GM12878 (cell line): ENCODE measurements around the gene RAD51B. TPM values are rescaled to one million over a fixed set of nuclear protein-coding genes. Genes with fewer than 3 reads are reported as not detected.
A peak's percentile ranks its signal among the peaks of the same experiment; 100 is the strongest.

Experiments
- BMI1 ChIP-seq: fragments of 450-650 bp; IDR thresholded peaks from 2 replicates; pipeline ENCODE4 v1.6.1; 2016; ENCODE audit warnings: mild to moderate bottlenecking, moderate library complexity, borderline replicate concordance
- CEBPB ChIP-seq, 2 experiments: fragments of 150-350 bp in 1 of 2; IDR thresholded peaks; 2 replicates each; pipeline ENCODE4 v1.6.1; 2012 to 2014; ENCODE audit warnings: low read depth in 2 of 2, low read length in 2 of 2, borderline replicate concordance in 1 of 2, inconsistent platforms in 1 of 2
- CHD4 ChIP-seq: fragments of 200-600 bp; sonication (generic); IDR thresholded peaks from 2 replicates; pipeline ENCODE4 v1.6.1; 2016; ENCODE audit warnings: mild to moderate bottlenecking
- FOS ChIP-seq: IDR thresholded peaks from 3 replicates; pipeline ENCODE4 v1.6.1; 2011; ENCODE audit warnings: borderline replicate concordance; ENCODE audit not compliant: insufficient read length; ENCODE audit errors: extremely low read depth
- GABPA ChIP-seq: IDR thresholded peaks from 2 replicates; pipeline ENCODE4 v1.6.1; 2014; ENCODE audit warnings: antibody characterized with exemption, low read depth, mild to moderate bottlenecking, inconsistent platforms
- IKZF1 ChIP-seq: fragments of 450-650 bp; conservative IDR thresholded peaks from 2 replicates; pipeline ENCODE4 v1.6.1; 2017; ENCODE audit warnings: antibody characterized with exemption, mild to moderate bottlenecking
- IRF4 ChIP-seq: IDR thresholded peaks from 2 replicates; pipeline ENCODE4 v1.6.1; 2011; ENCODE audit warnings: low read depth, low read length
- JUNB ChIP-seq: IDR thresholded peaks from 2 replicates; pipeline ENCODE4 v1.6.1; 2016; ENCODE audit warnings: antibody characterized with exemption, mild to moderate bottlenecking
- KLF5 ChIP-seq: fragments of 450-650 bp; IDR thresholded peaks from 2 replicates; pipeline ENCODE4 v1.6.1; 2014; ENCODE audit warnings: mild to moderate bottlenecking; ENCODE audit not compliant: partially characterized antibody
- MEF2A ChIP-seq: IDR thresholded peaks from 2 replicates; pipeline ENCODE4 v1.6.1; 2011; ENCODE audit warnings: low read depth, mild to moderate bottlenecking, low read length, moderate library complexity; ENCODE audit not compliant: insufficient read depth
- MYB ChIP-seq: fragments of 150-350 bp; IDR thresholded peaks from 2 replicates; pipeline ENCODE4 v1.6.1; 2014; ENCODE audit warnings: mild to moderate bottlenecking, low read depth, low read length, borderline replicate concordance
- NBN ChIP-seq: fragments of 450-650 bp; IDR thresholded peaks from 2 replicates; pipeline ENCODE4 v1.6.1; 2016
- NFIC ChIP-seq: IDR thresholded peaks from 2 replicates; pipeline ENCODE4 v1.6.1; 2012; ENCODE audit warnings: low read depth, mild to moderate bottlenecking, inconsistent platforms, low read length, moderate library complexity
- NFYB ChIP-seq: IDR thresholded peaks from 2 replicates; pipeline ENCODE4 v1.6.1; 2011; ENCODE audit warnings: low read depth, mild to moderate bottlenecking, low read length, improper control_type of control experiment, moderate library complexity; ENCODE audit not compliant: insufficient read depth
- NR2C2 ChIP-seq: IDR thresholded peaks from 2 replicates; pipeline ENCODE4 v1.6.1; 2011; ENCODE audit warnings: borderline replicate concordance, low read depth; ENCODE audit not compliant: control insufficient read depth, insufficient read length
- NRF1 ChIP-seq: conservative IDR thresholded peaks from 2 replicates; pipeline ENCODE4 v1.6.1; 2011; ENCODE audit warnings: mild to moderate bottlenecking, low read depth, low read length, improper control_type of control experiment
- PAX5 ChIP-seq: IDR thresholded peaks from 2 replicates; pipeline ENCODE4 v1.6.1; 2011; ENCODE audit warnings: low read depth, low read length, borderline replicate concordance
- RBBP5 ChIP-seq: fragments of 200-600 bp; sonication (generic); conservative IDR thresholded peaks from 2 replicates; pipeline ENCODE4 v1.6.1; 2016
- RCOR1 ChIP-seq: conservative IDR thresholded peaks from 2 replicates; pipeline ENCODE4 v1.6.1; 2012; ENCODE audit warnings: low read depth, low read length, improper control_type of control experiment
- SIN3A ChIP-seq: IDR thresholded peaks from 2 replicates; pipeline ENCODE4 v1.6.1; 2012; ENCODE audit warnings: low read depth, low read length, improper control_type of control experiment
- SMAD5 ChIP-seq: IDR thresholded peaks from 2 replicates; pipeline ENCODE4 v1.6.1; 2016; ENCODE audit warnings: antibody characterized with exemption, low read depth
- SMARCA5 ChIP-seq: fragments of 450-650 bp; IDR thresholded peaks from 2 replicates; pipeline ENCODE4 v1.6.1; 2017; ENCODE audit warnings: mild to moderate bottlenecking
- SREBF1 ChIP-seq: IDR thresholded peaks from 2 replicates; pipeline ENCODE4 v1.6.1; 2012; ENCODE audit warnings: mild to moderate bottlenecking, low read length
- STAT3 ChIP-seq: IDR thresholded peaks from 2 replicates; pipeline ENCODE4 v1.6.1; 2011; ENCODE audit warnings: low read depth, low read length, improper control_type of control experiment
- TCF12 ChIP-seq: IDR thresholded peaks from 2 replicates; pipeline ENCODE4 v1.6.1; 2011; ENCODE audit warnings: low read depth, mild to moderate bottlenecking, low read length
- YY1 ChIP-seq: IDR thresholded peaks from 2 replicates; pipeline ENCODE4 v1.6.1; 2011; ENCODE audit warnings: low read depth, mild to moderate bottlenecking, low read length
- polyA plus RNA-seq, 11 experiments: library from polyadenylated mRNA; depleted of rRNA in 4 of 11; unstranded in 6 of 11; stranded (reverse) in 5 of 11; fragments of >200 nt; fragmentation: Nextera tagmentation in 4 of 11; fragmentation: Illumina TruSeq in 1 of 11; extraction: Ambion mirVana in 4 of 11; extraction: Trizol in 1 of 11; gene quantifications; 1 replicate in 1 of 11; 2 replicates in 10 of 11; pipeline versions ENCODE4 v1.2.1 to v1.2.3, GENCODE V29; 2011 to 2016; ENCODE audit warnings: inconsistent platforms in 2 of 11, missing spikeins in 2 of 11, low read depth in 1 of 11
- total RNA-seq, 4 experiments: library from RNA; depleted of rRNA in 3 of 4; stranded (reverse); fragments of >200 nt in 3 of 4; fragmentation: Illumina TruSeq in 1 of 4; extraction: Trizol in 1 of 4; gene quantifications; 2 replicates each; pipeline versions ENCODE4 v1.2.1 to v1.2.3, GENCODE V29; 2013 to 2021
- TF ChIP-seq, protein P1 (sequence below): IDR thresholded peaks from 2 replicates; pipeline ENCODE4 v1.6.1; 2011; ENCODE audit warnings: low read depth, mild to moderate bottlenecking, low read length, moderate library complexity, borderline replicate concordance; ENCODE audit errors: extremely low read depth
- TF ChIP-seq, protein P2 (sequence below), 3 experiments: IDR thresholded peaks in 2 of 3; conservative IDR thresholded peaks in 1 of 3; 2 replicates each; pipeline ENCODE4 v1.5.1; 2011; ENCODE audit warnings: low read depth in 3 of 3, low read length in 3 of 3, mild to moderate bottlenecking in 3 of 3, control low read depth in 2 of 3, moderate library complexity in 2 of 3, inconsistent platforms in 1 of 3, mixed read lengths in 1 of 3; ENCODE audit not compliant: control insufficient read depth in 2 of 3, insufficient read depth in 1 of 3; ENCODE audit errors: extremely low read depth in 1 of 3

The RAD51B gene
- total and polyA plus RNA-seq, 10 of the 15 experiments (the other 5 are each of a cell fraction or from before 2014, with no cell fraction given), result 9.8 to 26.8 (median 21.3) TPM

DNA sequence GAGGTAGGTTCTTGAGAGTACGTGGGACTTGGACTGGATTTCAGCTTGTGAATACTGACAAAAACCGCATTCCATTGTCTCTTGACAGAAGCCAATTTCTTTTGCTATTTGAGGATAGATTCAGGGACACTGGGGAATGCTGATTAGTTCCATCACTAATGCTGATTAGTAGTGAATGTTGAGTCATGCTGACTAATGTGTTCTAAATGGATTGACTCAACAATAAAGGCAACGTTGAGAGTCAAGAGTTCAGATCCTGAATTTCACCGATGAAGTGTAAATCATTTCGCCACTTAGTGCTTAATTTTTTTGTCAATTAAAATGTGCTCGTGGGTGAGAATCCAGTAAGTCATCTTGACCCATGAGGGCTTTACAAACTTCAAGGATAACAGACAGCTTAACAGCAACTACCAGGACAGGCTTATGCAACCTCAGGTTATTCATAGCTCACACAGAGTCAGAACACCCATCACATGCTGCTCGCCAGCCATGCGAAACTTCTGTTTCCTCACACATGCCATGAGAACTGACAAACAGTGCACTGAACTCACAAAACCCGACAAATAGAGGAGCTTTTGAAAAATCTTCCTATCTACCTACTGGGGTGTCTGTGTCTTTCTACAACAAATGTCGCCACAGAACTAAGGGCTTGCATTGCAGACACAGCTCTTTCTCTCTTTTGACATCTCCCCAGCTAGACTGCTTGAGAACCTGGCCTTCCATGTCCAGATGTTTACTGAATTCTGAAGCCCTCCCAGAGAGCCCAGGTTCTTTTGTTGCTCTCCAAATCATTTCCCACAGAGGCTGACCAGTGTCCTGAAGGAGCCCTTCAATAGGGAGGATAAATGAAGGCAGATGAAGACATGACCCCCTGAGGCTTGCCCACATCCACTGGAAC lies 656.9 kb downstream of the RAD51B start (continued):
- no peak for TF ChIP-seq SIN3A
- TF ChIP-seq SREBF1, result no peak
- no peak for TF ChIP-seq NFYB
- TF ChIP-seq, protein P1, sequence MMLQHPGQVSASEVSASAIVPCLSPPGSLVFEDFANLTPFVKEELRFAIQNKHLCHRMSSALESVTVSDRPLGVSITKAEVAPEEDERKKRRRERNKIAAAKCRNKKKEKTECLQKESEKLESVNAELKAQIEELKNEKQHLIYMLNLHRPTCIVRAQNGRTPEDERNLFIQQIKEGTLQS, result no peak
- no peak for TF ChIP-seq STAT3
- no peak for TF ChIP-seq FOS
- no peak for TF ChIP-seq BMI1
- TF ChIP-seq KLF5, result no peak
- TF ChIP-seq CHD4, result no peak
- peak; percentile 97 for TF ChIP-seq PAX5
- TF ChIP-seq SMARCA5, result peak; percentile 40; the same call in 1 of the 2 replicates
- TF ChIP-seq NR2C2, result no peak
- TF ChIP-seq IKZF1, result peak; percentile 84
- TF ChIP-seq NRF1, result no peak
- no peak for TF ChIP-seq MYB
- peak; percentile 91 for TF ChIP-seq NFIC
- no peak for TF ChIP-seq RBBP5
- peak; percentile 94 for TF ChIP-seq IRF4
- TF ChIP-seq RCOR1, result no peak
- peak in 1 of 2 experiments; percentile 81; a peak in 2 of 4 replicates for TF ChIP-seq CEBPB (IDR thresholded peaks at IDR 0.05; ENCODE audit: borderline replicate concordance in 1 of 2, low read depth in 2 of 2, low read length in 2 of 2)
- TF ChIP-seq, protein P2, sequence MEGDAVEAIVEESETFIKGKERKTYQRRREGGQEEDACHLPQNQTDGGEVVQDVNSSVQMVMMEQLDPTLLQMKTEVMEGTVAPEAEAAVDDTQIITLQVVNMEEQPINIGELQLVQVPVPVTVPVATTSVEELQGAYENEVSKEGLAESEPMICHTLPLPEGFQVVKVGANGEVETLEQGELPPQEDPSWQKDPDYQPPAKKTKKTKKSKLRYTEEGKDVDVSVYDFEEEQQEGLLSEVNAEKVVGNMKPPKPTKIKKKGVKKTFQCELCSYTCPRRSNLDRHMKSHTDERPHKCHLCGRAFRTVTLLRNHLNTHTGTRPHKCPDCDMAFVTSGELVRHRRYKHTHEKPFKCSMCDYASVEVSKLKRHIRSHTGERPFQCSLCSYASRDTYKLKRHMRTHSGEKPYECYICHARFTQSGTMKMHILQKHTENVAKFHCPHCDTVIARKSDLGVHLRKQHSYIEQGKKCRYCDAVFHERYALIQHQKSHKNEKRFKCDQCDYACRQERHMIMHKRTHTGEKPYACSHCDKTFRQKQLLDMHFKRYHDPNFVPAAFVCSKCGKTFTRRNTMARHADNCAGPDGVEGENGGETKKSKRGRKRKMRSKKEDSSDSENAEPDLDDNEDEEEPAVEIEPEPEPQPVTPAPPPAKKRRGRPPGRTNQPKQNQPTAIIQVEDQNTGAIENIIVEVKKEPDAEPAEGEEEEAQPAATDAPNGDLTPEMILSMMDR (IDR thresholded peaks at IDR 0.05 in 2 of 3, conservative IDR thresholded peaks at IDR 0.05 in 1 of 3; ENCODE audit: control insufficient read depth in 2 of 3, extremely low read depth in 1 of 3, insufficient read depth in 1 of 3, low read depth in 3 of 3, low read length in 3 of 3), result no peak
- peak; percentile 46; the same call in 1 of the 2 replicates for TF ChIP-seq YY1
- peak; percentile 65 for TF ChIP-seq NBN
- TF ChIP-seq SMAD5, result no peak
- TF ChIP-seq MEF2A, result peak; percentile 95
- TF ChIP-seq TCF12, result peak; percentile 70; the same call in 1 of the 2 replicates
- no peak for TF ChIP-seq GABPA
- peak; percentile 86 for TF ChIP-seq JUNB
